ENCODE measurements around the gene SMU1. TPM values are rescaled to one million over a fixed set of nuclear protein-coding genes. Genes with fewer than 3 reads are reported as not detected.
A peak's percentile ranks its signal among the peaks of the same experiment; 100 is the strongest.

SMU1 gene
- total and polyA plus RNA-seq, 2 of the 13 experiments (the other 11 are each of a cell fraction or from before 2014, with no cell fraction given): 12.9 to 36.6 TPM

GRCh38 chr9:33048054-33048465, 28.4 kb downstream of the SMU1 start (continued):
- no peak for TF ChIP-seq FLYWCH1 (CRISPR knock-in tag; IDR thresholded peaks at IDR 0.05)
- TF ChIP-seq IKZF5 (CRISPR knock-in tag; IDR thresholded peaks at IDR 0.05): peak; percentile 36; the same call in 1 of the 2 replicates
- no peak for TF ChIP-seq ZNF563 (CRISPR knock-in tag; IDR thresholded peaks at IDR 0.05)
- no peak for TF ChIP-seq KDM5B (CRISPR knock-in tag; IDR thresholded peaks at IDR 0.05; ENCODE audit: borderline replicate concordance)
- TF ChIP-seq HNRNPLL (IDR thresholded peaks at IDR 0.05; ENCODE audit: low read depth, low read length, poor library complexity, severe bottlenecking): no peak
- TF ChIP-seq MEIS2 (CRISPR knock-in tag; IDR thresholded peaks at IDR 0.05): no peak
- no peak for TF ChIP-seq ZNF10 (CRISPR knock-in tag; IDR thresholded peaks at IDR 0.05; ENCODE audit: borderline replicate concordance, low read depth)
- TF ChIP-seq ZNF710 (CRISPR knock-in tag; IDR thresholded peaks at IDR 0.05; ENCODE audit: borderline replicate concordance): no peak
- no peak for TF ChIP-seq CC2D1A (CRISPR knock-in tag; IDR thresholded peaks at IDR 0.05)
- no peak for TF ChIP-seq ZFP41 (CRISPR knock-in tag; IDR thresholded peaks at IDR 0.05; ENCODE audit: borderline replicate concordance)
- TF ChIP-seq ZFP36L1 (CRISPR knock-in tag; IDR thresholded peaks at IDR 0.05): no peak
- TF ChIP-seq ZFP91 (CRISPR knock-in tag; IDR thresholded peaks at IDR 0.05; ENCODE audit: borderline replicate concordance): no peak
- TF ChIP-seq BORCS8-MEF2B (CRISPR knock-in tag; IDR thresholded peaks at IDR 0.05): no peak
- TF ChIP-seq PITX1 (CRISPR knock-in tag; IDR thresholded peaks at IDR 0.05): peak; percentile 45; the same call in 1 of the 2 replicates
- no peak for TF ChIP-seq ZNF3 (CRISPR knock-in tag; IDR thresholded peaks at IDR 0.05)
- no peak for TF ChIP-seq TRIM22 (IDR thresholded peaks at IDR 0.05)
- TF ChIP-seq NFIB (CRISPR knock-in tag; IDR thresholded peaks at IDR 0.05; ENCODE audit: borderline replicate concordance): no peak
- TF ChIP-seq ZNF326 (CRISPR knock-in tag; IDR thresholded peaks at IDR 0.05; ENCODE audit: borderline replicate concordance): no peak
- TF ChIP-seq MAF1 (CRISPR knock-in tag; IDR thresholded peaks at IDR 0.05; ENCODE audit: borderline replicate concordance): no peak
- TF ChIP-seq MIER2 (CRISPR knock-in tag; IDR thresholded peaks at IDR 0.05): no peak
- no peak for TF ChIP-seq MEIS1 (CRISPR knock-in tag; IDR thresholded peaks at IDR 0.05; ENCODE audit: borderline replicate concordance)
